ENCODE results near the gene IQCH. TPM values are rescaled to one million over a fixed set of nuclear protein-coding genes. Genes with fewer than 3 reads are reported as not detected.
A peak's percentile ranks its signal among the peaks of the same experiment; 100 is the strongest.
"Not testable (repeated sequence)": the region's sequence is repeated elsewhere in the genome, so short reads cannot be mapped to it uniquely, and the experiment has no call there.

The IQCH gene
- polyA plus RNA-seq, 1 donor: 0.53 TPM

DNA sequence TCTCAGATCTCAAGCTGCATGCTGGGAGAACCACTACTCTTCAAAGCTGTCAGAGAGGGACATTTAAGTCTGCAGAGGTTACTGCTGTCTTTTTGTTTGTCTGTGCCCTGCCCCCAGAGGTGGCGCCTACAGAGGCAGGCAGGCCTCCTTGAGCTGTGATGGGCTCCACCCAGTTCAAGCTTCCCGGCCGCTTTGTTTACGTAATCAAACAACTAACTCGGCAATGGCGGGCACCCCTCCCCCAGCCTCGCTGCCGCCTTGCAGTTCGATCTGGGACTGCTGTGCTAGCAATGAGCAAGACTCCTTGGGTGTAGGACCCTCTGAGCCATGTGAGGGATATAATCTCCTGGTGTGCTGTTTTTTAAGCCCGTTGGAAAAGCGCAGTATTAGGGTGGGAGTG lies 199.1 kb downstream of the IQCH start:
- not testable (repeated sequence) for DNase-seq

DNA sequence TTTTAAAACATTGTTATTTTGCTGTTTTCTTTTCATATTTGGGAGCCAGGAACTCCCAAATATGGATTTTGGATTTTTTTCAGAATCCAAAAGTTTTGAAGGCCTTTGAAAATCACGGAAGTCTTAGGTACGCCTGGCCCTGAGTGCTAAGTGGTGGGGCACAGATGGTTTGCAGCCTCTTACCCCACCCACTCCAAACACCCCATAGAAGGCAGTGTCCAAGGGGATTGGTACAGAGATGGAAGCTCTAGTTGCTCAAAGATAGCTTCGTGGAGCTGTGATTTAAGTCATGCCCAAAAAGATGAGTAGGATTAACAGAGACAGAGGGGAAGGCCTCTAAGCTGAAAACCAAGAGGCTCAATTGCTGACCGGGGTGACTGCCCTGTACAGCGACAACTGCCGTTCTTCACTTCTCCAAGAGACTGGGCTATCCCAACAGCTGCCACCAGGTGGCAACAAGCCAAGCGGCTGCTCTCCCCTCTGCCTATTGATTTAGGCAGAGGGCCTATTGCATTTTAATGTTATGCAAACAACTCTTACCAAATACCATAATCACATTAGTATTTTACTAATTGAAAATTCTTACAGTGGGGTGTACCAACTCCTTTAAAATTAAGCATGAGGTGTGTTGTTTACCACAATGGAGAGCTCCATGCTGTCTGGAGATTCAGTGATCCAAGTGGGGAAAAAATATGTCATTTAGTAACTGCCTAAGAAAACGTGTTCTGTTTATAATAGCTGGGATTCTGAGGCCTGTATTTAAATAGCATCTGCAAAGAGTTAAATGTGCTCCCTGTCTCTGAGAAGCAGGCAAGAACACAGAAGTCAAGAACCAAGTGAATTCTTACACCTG lies 202.3 kb downstream of the IQCH start:
- peak; percentile 58 for DNase-seq

DNA sequence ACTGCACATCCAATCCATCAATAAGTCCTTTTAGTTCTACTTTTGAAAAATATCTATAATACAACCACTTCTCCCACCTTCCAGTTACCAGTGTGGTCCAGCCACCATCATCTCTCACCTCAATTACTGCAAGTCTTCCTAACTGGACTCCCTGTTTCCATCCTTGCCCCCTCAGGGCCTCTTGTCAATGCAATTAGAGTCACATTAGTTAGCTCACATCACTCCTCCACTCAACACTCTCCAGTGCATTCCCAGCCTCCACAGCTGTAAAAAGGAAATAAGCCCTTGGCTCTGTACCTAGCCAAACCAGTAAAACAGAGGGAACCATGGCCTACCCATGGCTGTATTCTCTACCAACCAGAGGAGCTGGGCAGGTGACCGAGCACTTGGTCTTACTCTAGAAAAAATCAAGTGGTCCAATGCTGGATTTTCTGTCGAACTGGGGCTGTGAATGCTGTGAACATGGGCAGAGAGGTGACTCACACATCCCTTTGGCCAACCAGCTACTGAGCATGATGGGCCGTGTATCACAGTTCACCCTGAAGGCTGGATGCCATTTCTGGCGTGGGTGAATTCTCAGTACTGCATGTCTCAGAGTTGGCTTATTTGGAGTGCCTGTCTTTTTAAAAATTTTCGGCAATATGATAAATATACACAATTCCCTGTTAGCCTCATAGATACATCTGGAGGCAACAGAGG lies 203.9 kb downstream of the IQCH start:
- DNase-seq: no peak

DNA sequence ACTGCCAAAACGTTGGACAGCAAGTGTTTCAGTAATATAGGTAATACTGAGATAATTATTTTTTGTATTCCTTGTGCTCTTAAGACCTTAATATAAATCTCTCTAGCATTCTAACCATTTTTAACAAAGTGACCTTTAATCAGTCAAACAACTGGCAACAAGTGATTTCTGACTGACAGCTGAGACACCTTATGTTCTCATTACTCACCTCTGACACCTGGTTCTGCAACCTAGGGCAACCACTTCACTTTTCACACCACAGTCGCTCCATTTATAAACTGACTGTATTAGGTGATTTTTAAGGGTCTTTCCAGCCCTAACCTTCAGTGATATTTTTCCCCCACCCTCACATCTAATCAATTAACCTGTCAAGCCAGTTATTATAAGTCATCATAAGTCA lies 205.9 kb downstream of the IQCH start:
- DNase-seq: no peak

DNA sequence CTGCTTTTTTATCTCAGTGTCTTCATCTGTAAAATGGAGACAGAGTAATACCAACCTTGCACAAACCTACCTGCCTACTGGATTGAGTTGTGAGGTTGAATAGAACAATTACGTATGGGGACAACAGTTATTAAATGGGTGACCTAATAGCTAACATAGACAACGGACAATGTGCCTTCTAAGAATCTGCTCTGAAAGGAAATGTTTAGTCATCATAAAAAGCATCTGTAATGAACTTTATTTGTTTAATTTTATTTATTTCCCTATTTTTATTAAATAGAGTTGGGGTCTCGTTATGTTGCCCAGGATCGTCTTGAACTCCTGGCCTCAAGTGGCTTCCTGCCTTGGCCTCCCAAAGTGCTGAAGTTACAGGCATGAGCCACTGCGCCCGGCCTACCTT lies 207.1 kb downstream of the IQCH start:
- no peak for DNase-seq

DNA sequence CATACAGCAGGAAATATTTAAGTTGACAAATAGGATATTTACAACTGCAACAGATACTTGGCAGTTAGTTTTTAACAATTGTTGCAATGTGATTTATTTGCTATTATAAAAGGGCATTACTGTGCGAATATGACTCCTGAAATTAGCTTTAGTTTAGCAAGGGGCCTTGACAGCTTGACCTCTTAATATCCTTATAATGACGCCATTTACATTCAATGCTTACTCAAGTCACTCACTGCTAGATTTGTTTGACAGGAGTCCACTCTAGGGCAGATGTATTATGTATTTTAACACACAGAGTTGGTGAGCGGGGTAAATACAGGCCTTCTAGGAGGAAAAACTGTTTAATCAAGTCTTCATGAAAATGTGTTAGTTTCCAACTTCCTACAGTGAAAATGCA lies 208.3 kb downstream of the IQCH start:
- no peak for DNase-seq

DNA sequence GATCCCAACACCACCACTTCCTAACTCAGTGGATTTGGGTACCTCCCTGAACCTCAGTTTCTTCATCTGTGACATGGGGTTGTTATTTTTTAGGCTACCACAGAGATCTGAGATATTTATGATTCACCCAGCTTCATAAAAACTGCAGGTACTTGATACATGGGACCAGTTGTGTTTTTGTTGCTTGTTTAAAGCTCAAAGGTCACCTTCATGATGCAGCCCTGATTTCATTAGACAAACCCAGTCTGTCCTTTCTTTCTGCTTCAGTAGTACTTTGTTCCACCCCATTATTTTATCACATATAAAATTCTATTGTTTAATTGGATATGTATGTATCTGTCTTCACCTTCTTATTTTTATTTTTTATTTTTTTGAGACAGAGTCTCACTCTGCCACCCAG lies 208.9 kb downstream of the IQCH start:
- DNase-seq: no peak

DNA sequence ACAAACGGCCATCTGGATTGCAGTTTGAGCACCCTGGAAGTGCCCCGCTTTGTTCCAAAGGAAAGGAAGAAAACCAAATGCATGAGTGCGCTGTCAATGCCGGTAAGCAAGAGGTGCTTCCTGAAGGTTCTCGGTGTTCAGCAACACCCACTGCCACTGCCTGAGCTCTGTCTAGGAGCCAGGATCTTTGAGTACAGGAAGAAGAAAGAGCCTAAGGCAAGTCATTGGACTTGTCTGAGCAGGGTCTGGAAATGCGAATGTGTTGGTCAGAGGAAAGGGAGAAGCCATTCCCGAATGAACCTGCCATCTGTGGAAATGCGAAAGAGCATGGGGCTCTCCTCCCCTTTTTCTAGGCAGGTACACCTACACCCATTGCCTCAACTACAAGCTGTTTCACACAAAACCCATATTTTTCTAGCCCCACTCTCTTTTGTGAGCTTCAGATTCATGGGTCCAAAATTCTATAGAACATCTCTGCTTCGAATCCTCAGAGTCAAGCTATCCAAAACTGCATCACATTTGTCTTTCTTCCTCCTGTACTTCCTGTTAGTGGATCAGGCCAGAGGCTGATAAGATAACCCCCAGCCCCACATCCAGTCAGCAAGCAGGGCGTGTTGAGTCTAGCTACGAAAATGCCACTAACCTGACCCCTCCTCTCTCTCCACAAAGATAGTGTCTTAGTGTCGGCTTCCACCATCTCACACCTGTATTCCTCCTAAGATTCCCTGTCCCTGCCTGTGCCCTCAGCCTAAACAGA lies 210.8 kb downstream of the IQCH start:
- DNase-seq: no peak

DNA sequence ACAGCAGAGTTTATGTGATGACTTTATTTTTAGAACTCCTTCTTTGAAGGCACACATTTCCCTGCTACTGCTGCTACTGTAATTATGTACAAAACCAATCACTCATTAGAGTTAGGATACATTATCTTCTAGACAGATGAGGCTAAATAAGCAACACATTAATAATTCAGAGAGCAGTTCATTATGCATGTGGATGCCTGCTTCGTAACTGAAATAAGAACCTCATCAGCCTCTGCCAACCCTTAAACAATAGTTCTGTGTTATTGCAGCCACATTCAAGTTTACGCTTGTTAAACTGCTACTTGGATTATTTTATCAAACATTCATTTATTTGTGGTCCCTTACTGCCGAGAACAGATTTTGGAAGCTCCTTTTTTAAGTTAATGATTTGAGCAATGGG lies 213.8 kb downstream of the IQCH start:
- DNase-seq: no peak

DNA sequence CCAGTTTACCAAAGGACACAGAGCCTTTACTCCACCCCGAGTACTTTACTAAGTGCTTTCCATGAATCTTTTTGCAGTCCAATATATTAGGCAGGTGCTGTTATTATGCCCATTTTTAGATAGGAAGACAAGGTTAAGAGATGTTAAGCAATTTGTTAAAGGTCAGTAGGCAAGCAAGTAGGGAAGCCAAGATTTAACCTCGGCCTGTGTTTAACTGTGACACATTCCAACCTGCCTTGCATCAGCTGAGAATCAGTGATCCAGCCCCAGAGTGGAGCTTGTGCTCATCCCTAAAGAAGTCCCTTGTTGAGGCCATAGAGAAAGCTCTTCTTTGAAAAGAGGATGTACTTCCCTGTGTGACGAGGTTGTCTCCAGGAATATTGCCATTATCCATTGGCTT lies 215.1 kb downstream of the IQCH start:
- DNase-seq: no peak

DNA sequence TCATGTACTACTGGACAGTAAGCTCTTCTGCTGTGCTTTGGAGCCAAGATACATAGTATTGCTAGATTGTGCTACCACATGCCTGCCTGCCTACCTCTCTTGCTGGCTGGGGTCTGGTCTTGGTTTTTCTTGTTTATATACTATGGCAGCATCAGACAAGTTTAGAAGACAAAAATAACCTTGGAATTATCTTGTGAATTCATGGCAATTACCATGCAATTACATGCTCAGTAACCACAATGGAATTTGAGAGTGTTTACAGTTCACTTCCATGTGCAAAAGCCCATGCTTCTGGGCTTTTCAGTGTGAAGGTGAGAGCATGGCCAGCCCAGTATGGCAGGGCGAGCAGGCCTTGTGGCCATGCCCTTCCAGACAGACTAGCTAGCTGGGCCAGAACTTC lies 218.4 kb downstream of the IQCH start:
- no peak for DNase-seq

DNA sequence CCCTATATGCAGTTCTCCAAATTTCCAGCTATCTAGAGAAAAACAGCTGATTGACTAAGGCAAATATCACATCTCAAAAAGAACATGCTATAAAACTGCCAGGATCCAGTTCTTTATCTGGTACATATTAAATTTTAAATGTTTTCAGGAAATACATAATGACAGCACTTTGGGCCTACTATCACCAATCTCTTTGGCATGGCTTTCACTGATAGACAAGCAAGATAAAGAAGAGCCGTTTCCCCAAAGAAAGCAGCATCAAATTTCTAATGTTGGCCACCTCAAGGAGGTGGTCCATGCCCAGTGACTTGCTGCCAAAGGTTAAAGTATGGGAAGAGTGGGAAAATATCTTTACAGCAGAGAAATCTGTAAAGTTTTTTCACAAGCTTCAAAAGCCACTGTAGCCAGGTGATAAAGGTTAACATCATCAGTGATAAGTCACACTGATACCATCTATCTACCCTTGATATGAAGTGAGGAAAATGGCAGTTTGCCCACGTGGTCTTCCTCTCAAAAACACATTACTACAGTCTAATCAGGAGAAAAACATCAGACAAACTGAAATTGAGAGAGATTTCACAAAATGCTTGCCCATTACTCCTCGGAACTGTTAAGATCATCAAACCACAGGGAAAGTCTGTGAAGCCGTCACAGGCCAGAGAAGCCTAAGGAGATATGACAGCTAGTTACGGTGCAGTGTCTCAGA lies 220.0 kb downstream of the IQCH start:
- no peak for DNase-seq

DNA sequence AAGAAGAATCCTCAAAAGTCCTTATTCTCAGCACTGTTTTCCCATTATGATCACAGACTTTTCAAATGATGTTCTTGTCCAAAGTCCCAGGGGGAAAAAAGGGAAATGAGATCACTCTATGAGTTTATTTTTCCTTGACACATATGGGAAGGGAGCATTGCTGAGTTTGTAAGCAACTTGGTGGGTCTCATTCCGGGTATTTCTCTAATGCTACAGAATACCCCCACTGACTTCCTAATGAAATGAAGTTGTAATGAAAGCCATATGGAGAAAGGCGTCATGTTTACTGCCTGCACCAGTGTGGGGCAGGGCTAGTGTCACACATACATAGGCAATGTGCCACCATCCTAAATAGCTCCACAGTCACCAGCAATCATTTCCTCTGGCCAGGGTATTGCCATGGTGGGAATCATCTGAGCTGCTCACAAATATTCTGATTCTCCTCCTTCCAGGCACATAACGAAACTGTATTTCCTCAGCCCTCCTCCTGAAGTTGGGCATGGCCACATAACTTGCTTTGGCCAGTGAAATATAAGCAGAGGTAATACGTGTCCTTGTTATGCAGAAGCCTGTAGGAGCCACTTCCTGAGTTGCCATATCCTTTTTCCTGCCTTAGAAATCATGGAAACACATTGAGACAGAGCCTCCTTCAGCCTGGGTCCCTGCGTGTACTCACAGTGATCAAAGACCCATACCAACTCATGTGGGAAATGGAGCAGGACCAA lies 225.4 kb downstream of the IQCH start:
- peak; percentile 49 for DNase-seq

DNA sequence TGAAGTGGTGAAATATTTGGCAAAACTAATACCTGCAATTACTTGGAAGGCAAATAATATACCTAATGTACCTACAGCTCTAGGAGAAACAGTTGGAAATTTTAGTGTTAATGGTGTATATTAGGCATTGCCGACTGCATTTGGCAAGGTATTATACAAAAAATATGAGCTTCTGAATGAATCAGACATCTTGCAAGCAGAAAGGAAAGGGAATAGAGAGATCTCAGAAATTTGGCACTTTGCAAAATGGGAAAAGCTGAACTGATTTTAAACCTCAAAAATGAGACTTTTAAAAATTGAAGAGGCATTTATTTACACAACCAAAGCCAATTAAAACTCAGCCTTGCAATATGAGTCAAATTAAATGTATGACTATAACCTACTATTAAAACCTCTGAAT lies 226.2 kb downstream of the IQCH start:
- DNase-seq: no peak

DNA sequence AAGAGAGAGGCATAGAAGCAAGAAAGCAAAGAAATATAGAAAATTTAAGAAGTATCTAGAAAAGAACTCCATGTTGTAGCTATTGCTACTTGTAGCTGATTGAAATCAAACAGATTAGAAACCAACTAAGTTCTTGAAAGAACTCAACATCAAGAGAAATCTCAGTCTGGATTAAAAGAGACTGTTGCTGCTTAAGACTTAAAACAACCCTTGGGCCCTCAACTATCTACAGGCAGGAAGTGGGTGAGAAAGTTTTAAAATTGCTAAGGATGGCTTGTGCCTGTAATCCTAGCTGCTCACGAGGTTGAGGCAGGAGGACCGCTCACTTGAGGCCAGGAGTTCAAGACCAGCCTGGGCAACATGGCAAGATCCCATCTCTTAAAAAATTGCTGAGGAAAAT lies 227.1 kb downstream of the IQCH start:
- DNase-seq: no peak

DNA sequence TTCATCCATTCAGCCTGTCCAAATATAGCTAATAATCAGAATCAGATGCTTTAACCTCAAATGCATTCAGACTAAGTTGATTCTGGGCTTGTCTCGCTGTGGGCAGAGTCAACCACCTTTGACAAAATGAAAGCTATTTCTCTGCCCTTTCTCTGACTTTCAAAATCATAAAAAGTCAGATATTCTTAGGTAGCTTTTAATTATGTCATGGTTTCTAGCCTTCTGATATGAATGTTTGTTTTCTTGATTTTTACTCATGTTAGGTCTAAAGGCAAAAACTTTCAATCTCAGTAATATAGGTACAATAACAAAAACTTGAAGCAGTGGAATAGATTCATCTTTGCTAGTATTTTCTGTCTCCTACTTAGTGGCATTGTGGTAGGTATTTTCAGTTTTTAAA lies 241.0 kb downstream of the IQCH start:
- DNase-seq: no peak

DNA sequence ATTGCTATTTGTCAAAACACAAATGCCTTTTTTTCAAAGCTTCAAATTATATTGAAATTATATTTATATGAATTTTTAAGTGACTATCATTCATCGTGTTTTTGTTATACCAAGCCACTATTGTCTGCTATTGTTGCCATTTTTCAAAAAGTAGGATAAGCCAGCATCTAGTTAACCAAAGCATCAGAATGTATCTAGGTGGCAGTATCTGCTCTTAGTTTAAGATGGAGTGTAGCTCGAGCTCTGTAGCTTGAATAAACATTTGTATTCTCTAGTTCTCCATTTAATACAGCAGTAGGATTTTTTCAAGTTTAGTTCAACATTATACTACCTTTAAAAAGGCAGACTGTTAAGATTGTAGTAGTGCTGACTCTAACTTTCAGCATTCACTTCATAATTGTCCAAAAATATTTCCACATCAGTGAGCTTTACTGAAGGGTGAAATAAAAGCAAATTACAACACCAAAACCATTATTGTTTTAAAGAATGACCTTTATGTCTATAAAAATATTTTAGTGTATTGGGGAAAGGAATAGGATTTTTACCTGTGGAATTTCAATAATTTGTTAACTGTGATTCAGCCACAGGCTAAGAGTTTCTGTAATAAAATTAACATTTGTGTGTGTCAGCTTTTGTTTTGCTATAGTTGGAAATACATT lies 246.7 kb downstream of the IQCH start:
- DNase-seq: no peak

DNA sequence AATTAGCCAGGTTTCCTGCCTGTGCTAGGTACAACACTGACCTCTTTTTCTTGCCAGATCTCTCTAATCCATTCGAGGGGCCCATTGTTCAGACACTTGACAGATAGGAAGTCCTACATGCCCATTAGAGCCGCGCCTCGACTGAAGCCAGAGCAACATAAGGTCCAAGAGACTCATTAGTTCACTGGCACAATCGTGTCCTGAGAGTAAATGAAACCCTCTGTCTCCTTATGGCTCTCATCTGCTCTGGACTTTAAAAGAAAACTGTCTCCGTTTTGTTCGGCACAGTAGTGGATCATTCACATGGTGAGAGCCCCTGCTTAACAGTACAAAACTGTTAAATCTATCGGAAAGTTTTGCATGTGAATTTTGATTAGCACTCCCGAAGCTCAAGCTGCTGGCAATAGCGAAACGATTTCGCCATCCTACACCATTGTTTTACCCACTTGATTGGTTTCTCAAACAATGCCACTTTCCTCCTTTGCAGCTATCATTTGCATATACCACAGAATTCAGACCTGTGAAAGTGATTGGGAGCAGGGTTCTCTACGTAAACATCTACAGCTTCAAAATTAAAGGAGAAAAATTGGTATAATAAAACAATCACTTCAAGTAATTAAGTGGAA lies 247.4 kb downstream of the IQCH start:
- DNase-seq: no peak

DNA sequence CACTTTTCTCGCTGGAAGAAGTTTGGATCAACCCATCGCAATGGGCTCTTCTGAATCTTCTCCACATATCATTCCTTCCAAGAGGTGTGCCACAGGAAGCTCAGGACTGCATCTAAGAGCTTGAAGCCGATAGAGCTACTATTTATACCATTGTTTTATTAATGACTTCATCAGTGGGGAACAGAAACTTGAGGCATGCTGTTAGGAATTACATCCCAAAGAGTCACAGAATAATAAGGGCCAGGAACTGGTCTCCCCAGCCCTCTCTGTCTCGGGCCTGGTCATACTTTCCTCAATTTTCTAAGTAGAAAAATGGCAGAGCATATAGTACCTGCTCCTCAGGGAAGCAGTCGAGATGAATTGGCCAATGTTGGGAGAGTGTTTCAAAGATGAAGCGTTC lies 249.5 kb downstream of the IQCH start:
- no peak for DNase-seq

DNA sequence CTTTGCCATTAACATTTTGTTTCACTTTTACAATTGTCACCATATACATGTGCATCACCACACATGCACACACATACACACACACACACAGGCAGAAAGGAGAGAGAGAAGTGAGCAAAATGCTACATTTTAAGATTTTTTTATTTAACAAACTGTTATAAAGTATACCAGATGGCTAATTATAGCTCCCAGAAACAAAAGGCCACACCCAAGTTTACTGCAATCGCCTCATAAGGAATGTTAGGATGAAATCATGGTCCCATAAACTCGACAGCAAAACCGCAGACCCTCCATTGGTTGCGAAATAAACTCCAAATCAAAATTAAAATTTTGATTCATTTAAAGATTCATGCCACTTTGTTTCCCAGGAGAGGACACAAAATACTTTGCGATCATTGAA lies 250.2 kb downstream of the IQCH start:
- no peak for DNase-seq
